Trophoblast cell (in vitro differentiated cells and primary cell): ENCODE results near the gene TBCD.

Experiments
- DNase-seq, 2 donors: peaks; one replicate each; pipeline ENCODE4 v3.0.0-alpha.2; 2016
- H2AFZ ChIP-seq: 2 replicates; pipeline ENCODE4 v1.6.1; 2013; ENCODE audit warnings: low read length, moderate library complexity, mild to moderate bottlenecking; ENCODE audit not compliant: insufficient read depth, poor library complexity
- H2AK5ac ChIP-seq: 2 replicates; pipeline ENCODE4 v1.6.1; 2013; ENCODE audit warnings: mild to moderate bottlenecking, low read length
- H2BK120ac ChIP-seq: 2 replicates; pipeline ENCODE4 v1.6.1; 2013; ENCODE audit warnings: low read length, mild to moderate bottlenecking, moderate library complexity; ENCODE audit not compliant: insufficient read depth, poor library complexity
- H2BK12ac ChIP-seq: 2 replicates; pipeline ENCODE4 v1.6.1; 2013; ENCODE audit warnings: mild to moderate bottlenecking, low read length, moderate library complexity
- H2BK5ac ChIP-seq: 2 replicates; pipeline ENCODE4 v1.6.1; 2013; ENCODE audit warnings: low read length, low read depth, moderate library complexity, mild to moderate bottlenecking; ENCODE audit not compliant: poor library complexity
- H3K14ac ChIP-seq: 2 replicates; pipeline ENCODE4 v1.6.1; 2013; ENCODE audit warnings: mild to moderate bottlenecking, low read length
- H3K18ac ChIP-seq: 2 replicates; pipeline ENCODE4 v1.6.1; 2013; ENCODE audit warnings: mild to moderate bottlenecking, low read length
- H3K23ac ChIP-seq: 2 replicates; pipeline ENCODE4 v1.6.1; 2013; ENCODE audit warnings: low read length
- H3K27ac ChIP-seq: 2 replicates; pipeline ENCODE4 v1.5.1; 2013; ENCODE audit warnings: low read depth, mild to moderate bottlenecking, inconsistent platforms, low read length, moderate library complexity
- H3K27me3 ChIP-seq: 2 replicates; pipeline ENCODE4 v1.6.1; 2013; ENCODE audit warnings: inconsistent platforms, mild to moderate bottlenecking, low read length, moderate library complexity; ENCODE audit not compliant: insufficient read depth
- H3K36me3 ChIP-seq, 2 experiments: 1 replicate in 1 of 2; 2 replicates in 1 of 2; pipeline ENCODE4 v1.6.1; 2013; ENCODE audit warnings: low read length in 2 of 2, mild to moderate bottlenecking in 2 of 2, moderate library complexity in 1 of 2; ENCODE audit not compliant: insufficient read depth in 2 of 2, control insufficient read depth in 1 of 2
- H3K4ac ChIP-seq: 2 replicates; pipeline ENCODE4 v1.6.1; 2013; ENCODE audit warnings: low read depth, mild to moderate bottlenecking, low read length, moderate library complexity
- H3K4me1 ChIP-seq, 2 experiments: 1 replicate in 1 of 2; 2 replicates in 1 of 2; pipeline ENCODE4 v1.6.1; 2013; ENCODE audit warnings: low read length in 2 of 2, mild to moderate bottlenecking in 2 of 2, moderate library complexity in 1 of 2; ENCODE audit not compliant: insufficient read depth in 2 of 2, control insufficient read depth in 1 of 2
- H3K4me2 ChIP-seq: 2 replicates; pipeline ENCODE4 v1.6.1; 2013; ENCODE audit warnings: inconsistent platforms, mild to moderate bottlenecking, low read length, moderate library complexity
- H3K4me3 ChIP-seq: 2 replicates; pipeline ENCODE4 v1.5.1; 2013; ENCODE audit warnings: mild to moderate bottlenecking, low read depth, low read length, inconsistent platforms
- H3K79me1 ChIP-seq: one replicate; pipeline ENCODE4 v1.6.1; 2013; ENCODE audit warnings: low read length
- H3K79me2 ChIP-seq: 2 replicates; pipeline ENCODE4 v1.6.1; 2013; ENCODE audit warnings: low read length, mild to moderate bottlenecking; ENCODE audit not compliant: control insufficient read depth, insufficient read depth, poor library complexity
- H3K9ac ChIP-seq: 2 replicates; pipeline ENCODE4 v1.6.1; 2013; ENCODE audit warnings: mild to moderate bottlenecking, low read length
- H3K9me3 ChIP-seq: 2 replicates; pipeline ENCODE4 v1.6.1; 2013; ENCODE audit warnings: low read depth, mild to moderate bottlenecking, control low read depth, inconsistent platforms, low read length; ENCODE audit not compliant: insufficient read depth
- H4K12ac ChIP-seq: 2 replicates; pipeline ENCODE4 v1.6.1; 2013; ENCODE audit warnings: low read depth, mild to moderate bottlenecking, low read length, moderate library complexity
- H4K8ac ChIP-seq: 2 replicates; pipeline ENCODE4 v1.6.1; 2013; ENCODE audit warnings: low read depth, mild to moderate bottlenecking, low read length, moderate library complexity
- H4K91ac ChIP-seq: one replicate; pipeline ENCODE4 v1.6.1; 2013; ENCODE audit warnings: low read depth, mild to moderate bottlenecking, low read length, moderate library complexity
- WGBS: extraction: QIAGEN DNeasy Blood & Tissue Kit; methylation state at CpG from one replicate; pipeline ENCODE4 v1.1.7; 2013; ENCODE audit warnings: missing lambda C conversion rate; ENCODE audit not compliant: insufficient read length, insufficient coverage; ENCODE audit errors: extremely low coverage; 5-methylcytosine and 5-hydroxymethylcytosine counted together

The TBCD gene

GRCh38 chr17:82887255-82888164, 135.6 kb downstream of the TBCD start:
- H2BK12ac ChIP-seq = peak overlapping the region; percentile 12
- H3K36me3 ChIP-seq = peaks cover 0 to 2% of the 10 kb centered on the region in 2 experiments
- no peak overlapping the region for H3K4me3 ChIP-seq
- no peak overlapping the region for H4K8ac ChIP-seq
- peaks cover 46 to 54% of the 10 kb centered on the region in 2 experiments for H3K4me1 ChIP-seq
- H3K4ac ChIP-seq = no peak overlapping the region
- no peaks in the 10 kb centered on the region for H3K27me3 ChIP-seq
- no peak overlapping the region for H3K4me2 ChIP-seq
- H3K18ac ChIP-seq = no peak overlapping the region
- H3K9me3 ChIP-seq = no peaks in the 10 kb centered on the region
- no peak overlapping the region for H2BK120ac ChIP-seq
- peak overlapping the region; percentile 21 for H2BK5ac ChIP-seq
- no peak overlapping the region for H4K12ac ChIP-seq
- no peak overlapping the region for H3K27ac ChIP-seq
- peak; percentile 80 to 88 for DNase-seq
- no peak overlapping the region for H3K9ac ChIP-seq
- no peak overlapping the region for H2AK5ac ChIP-seq
- H3K79me2 ChIP-seq = peaks cover 12% of the 10 kb centered on the region
- no peak overlapping the region for H2AFZ ChIP-seq
- peak overlapping the region; percentile 48 for H4K91ac ChIP-seq
- H3K14ac ChIP-seq = no peak overlapping the region
- H3K79me1 ChIP-seq = peaks cover 34% of the 10 kb centered on the region
- H3K23ac ChIP-seq = no peak overlapping the region
- no CpG with 5 or more reads among the region's 27 CpGs for WGBS

GRCh38 chr17:82888583-82889495, 137.0 kb downstream of the TBCD start:
- no peak overlapping the region for H3K4me3 ChIP-seq
- peak overlapping the region; percentile 85 for H4K91ac ChIP-seq
- peak overlapping the region; percentile 39 for H2BK12ac ChIP-seq
- H3K27me3 ChIP-seq = no peaks in the 10 kb centered on the region
- H3K4me2 ChIP-seq = peak overlapping the region; percentile 40
- peak overlapping the region; percentile 33 for H2BK120ac ChIP-seq
- peaks cover 34 to 48% of the 10 kb centered on the region in 2 experiments for H3K4me1 ChIP-seq
- peak overlapping the region; percentile 11 for H4K12ac ChIP-seq
- H3K79me1 ChIP-seq = peaks cover 31% of the 10 kb centered on the region
- no peak overlapping the region for H2AFZ ChIP-seq
- peak overlapping the region; percentile 64 for H3K27ac ChIP-seq
- no peaks in the 10 kb centered on the region for H3K9me3 ChIP-seq
- H2BK5ac ChIP-seq = peak overlapping the region; percentile 23
- peak overlapping the region; percentile 78 for H3K18ac ChIP-seq
- peak overlapping the region; percentile 16 for H3K4ac ChIP-seq
- peaks cover 0 to 2% of the 10 kb centered on the region in 2 experiments for H3K36me3 ChIP-seq
- no peak overlapping the region for H3K9ac ChIP-seq
- H3K14ac ChIP-seq = peak overlapping the region; percentile 65
- whole genome bisulfite sequencing = no CpG with 5 or more reads among the region's 30 CpGs
- peaks cover 8% of the 10 kb centered on the region for H3K79me2 ChIP-seq
- DNase-seq = peak; percentile 39 to 47
- H2AK5ac ChIP-seq = peak overlapping the region; percentile 77
- H3K23ac ChIP-seq = no peak overlapping the region
- peak overlapping the region; percentile 59 for H4K8ac ChIP-seq

DNA sequence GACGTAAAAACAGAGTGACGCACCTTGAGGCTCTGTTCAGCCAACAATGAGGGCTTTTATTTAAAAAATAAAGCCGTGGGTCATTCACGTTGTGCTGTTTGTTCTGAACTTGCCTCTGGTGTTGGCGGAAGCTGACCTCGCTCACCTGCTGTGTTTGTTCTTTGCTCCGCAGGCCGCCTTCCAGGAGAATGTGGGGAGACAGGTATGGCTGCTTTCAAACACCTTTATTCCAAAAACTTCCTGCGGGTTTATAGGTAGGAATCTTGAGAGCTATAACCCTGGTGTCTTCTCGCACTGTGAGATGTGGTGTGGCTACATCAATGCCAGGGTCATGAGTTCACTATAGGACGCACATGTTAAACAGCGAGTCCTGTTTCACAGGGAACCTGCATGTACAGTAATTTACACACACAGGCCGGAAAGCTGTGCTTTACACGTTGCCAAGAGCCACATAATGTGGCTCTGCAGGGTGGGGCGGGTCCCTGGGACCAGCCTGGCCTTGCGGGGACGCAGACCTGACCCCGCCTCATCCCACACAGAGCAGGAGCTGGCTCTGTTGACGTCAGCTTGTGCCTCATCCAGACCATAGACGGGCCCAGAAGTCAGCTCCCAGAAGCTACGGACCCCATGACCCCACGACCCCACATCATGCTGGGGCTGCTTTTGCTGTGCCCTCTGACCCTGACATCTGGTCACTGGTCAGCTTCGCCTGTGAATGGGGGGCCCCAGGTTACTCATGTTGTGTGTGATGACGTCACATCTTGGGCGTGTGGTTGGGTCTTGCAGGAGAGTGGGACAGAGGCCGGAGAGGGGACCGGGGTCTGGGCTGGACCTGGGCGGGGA, 137.9 kb downstream of the TBCD start:
- no peak overlapping the region for H3K4ac ChIP-seq
- H2AFZ ChIP-seq = no peak overlapping the region
- peak overlapping the region; percentile 64 for H3K27ac ChIP-seq
- peak; percentile 96 to 98 for DNase-seq
- peak overlapping the region; percentile 7 for H3K14ac ChIP-seq
- peak overlapping the region; percentile 37 for H4K91ac ChIP-seq
- no peaks in the 10 kb centered on the region for H3K27me3 ChIP-seq
- H3K79me2 ChIP-seq = peaks cover 8% of the 10 kb centered on the region
- peaks cover 30 to 48% of the 10 kb centered on the region in 2 experiments for H3K4me1 ChIP-seq
- no peak overlapping the region for H3K4me3 ChIP-seq
- H2BK5ac ChIP-seq = peak overlapping the region; percentile 23
- H2AK5ac ChIP-seq = no peak overlapping the region
- peaks cover 27% of the 10 kb centered on the region for H3K79me1 ChIP-seq
- peak overlapping the region; percentile 3 for H4K8ac ChIP-seq
- no peak overlapping the region for H3K9ac ChIP-seq
- peak overlapping the region; percentile 49 for H2BK120ac ChIP-seq
- peak overlapping the region; percentile 24 for H3K18ac ChIP-seq
- no peak overlapping the region for H3K23ac ChIP-seq
- peak overlapping the region; percentile 4 for H2BK12ac ChIP-seq
- H3K9me3 ChIP-seq = no peaks in the 10 kb centered on the region
- no CpG with 5 or more reads among the region's 28 CpGs for WGBS
- no peak overlapping the region for H4K12ac ChIP-seq
- peak overlapping the region; percentile 40 for H3K4me2 ChIP-seq
- no peaks in the 10 kb centered on the region for H3K36me3 ChIP-seq
